Breast epithelium (tissue), 3 donors: ENCODE measurements around the gene HILPDA.

ENCODE experiments used
- CTCF ChIP-seq, 3 donors: fragments of 450-650 bp; IDR thresholded peaks; one replicate each; pipeline ENCODE4 v1.5.1; 2016 to 2017; ENCODE audit warnings: antibody characterized with exemption in 3 of 3, mild to moderate bottlenecking in 3 of 3, moderate library complexity in 3 of 3
- POLR2A ChIP-seq: fragments of 450-650 bp; IDR thresholded peaks from one replicate; pipeline ENCODE4 v1.6.1; 2016; ENCODE audit warnings: antibody characterized with exemption, mild to moderate bottlenecking, moderate library complexity
- POLR2AphosphoS5 ChIP-seq, 3 donors: sonication (generic); formaldehyde crosslinking; IDR thresholded peaks; one replicate each; pipeline ENCODE4 v1.6.1; 2017; ENCODE audit warnings: antibody characterized with exemption in 3 of 3

- TF ChIP-seq CTCF (IDR thresholded peaks at IDR 0.05) (no peak), POLR2A (no peak), POLR2AphosphoS5 (IDR thresholded peaks at IDR 0.05) (no peak)
Measured at GRCh38 chr7:128497405-128497804, 41.7 kb downstream of the HILPDA start.
